ENCODE measurements around the gene CFAP46.
"Not testable (repeated sequence)": the region's sequence is repeated elsewhere in the genome, so short reads cannot be mapped to it uniquely, and the experiment has no call there.

CFAP46 gene

DNA sequence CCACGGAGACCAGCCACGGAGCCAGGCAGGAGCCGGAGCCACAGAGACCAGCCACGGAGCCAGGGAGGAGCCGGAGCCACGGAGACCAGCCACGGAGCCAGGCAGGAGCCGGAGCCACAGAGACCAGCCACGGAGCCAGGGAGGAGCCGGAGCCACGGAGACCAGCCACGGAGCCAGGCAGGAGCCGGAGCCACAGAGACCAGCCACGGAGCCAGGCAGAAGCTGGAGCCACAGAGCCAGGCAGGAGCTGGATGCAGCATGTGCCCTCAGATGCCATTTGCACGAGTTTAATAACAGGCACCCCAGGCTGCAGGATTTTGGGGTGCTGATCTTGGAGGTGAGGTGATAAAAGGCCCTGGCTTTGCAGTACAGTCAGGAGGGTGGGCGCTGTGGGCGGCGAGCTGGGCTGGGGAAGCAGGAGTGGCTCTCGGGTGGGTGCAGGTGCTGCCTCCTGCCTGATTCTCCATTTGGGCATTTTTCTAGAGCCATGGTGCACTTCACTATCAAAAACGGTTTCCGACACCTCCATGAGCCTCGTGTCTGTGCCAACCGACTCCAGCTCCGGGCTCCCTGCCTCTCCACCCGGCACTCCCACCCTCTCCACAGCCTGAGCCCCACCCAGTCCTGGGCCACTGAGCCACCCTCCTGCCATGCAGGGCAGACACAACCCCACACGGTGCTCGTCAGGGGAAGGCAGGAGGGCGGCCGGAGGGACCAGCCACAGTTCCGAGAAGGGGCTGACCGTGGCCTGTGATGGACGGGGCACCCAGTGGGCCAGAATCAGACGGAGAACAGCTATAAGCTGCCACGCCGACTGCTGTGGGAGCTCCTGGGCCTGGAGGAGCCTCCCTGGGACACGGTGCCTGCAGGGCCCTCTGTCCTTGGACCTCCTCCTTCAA is 115.6 kb downstream of the CFAP46 start:
- no peak overlapping the region for H3K4me3 ChIP-seq (ENCODE audit: low read depth, low read length)
- DNase-seq = no peak
- TF ChIP-seq, protein P1, sequence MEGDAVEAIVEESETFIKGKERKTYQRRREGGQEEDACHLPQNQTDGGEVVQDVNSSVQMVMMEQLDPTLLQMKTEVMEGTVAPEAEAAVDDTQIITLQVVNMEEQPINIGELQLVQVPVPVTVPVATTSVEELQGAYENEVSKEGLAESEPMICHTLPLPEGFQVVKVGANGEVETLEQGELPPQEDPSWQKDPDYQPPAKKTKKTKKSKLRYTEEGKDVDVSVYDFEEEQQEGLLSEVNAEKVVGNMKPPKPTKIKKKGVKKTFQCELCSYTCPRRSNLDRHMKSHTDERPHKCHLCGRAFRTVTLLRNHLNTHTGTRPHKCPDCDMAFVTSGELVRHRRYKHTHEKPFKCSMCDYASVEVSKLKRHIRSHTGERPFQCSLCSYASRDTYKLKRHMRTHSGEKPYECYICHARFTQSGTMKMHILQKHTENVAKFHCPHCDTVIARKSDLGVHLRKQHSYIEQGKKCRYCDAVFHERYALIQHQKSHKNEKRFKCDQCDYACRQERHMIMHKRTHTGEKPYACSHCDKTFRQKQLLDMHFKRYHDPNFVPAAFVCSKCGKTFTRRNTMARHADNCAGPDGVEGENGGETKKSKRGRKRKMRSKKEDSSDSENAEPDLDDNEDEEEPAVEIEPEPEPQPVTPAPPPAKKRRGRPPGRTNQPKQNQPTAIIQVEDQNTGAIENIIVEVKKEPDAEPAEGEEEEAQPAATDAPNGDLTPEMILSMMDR (IDR thresholded peaks at IDR 0.05; ENCODE audit: low read depth, low read length) = no peak
- H3K27me3 ChIP-seq (ENCODE audit: insufficient read depth, low read depth, severe bottlenecking) = no peaks in the 10 kb centered on the region
- peaks cover 6% of the 10 kb centered on the region for H3K9me3 ChIP-seq (ENCODE audit: severe bottlenecking)
- H3K27ac ChIP-seq = no peak overlapping the region
- H3K36me3 ChIP-seq = no peaks in the 10 kb centered on the region

DNA sequence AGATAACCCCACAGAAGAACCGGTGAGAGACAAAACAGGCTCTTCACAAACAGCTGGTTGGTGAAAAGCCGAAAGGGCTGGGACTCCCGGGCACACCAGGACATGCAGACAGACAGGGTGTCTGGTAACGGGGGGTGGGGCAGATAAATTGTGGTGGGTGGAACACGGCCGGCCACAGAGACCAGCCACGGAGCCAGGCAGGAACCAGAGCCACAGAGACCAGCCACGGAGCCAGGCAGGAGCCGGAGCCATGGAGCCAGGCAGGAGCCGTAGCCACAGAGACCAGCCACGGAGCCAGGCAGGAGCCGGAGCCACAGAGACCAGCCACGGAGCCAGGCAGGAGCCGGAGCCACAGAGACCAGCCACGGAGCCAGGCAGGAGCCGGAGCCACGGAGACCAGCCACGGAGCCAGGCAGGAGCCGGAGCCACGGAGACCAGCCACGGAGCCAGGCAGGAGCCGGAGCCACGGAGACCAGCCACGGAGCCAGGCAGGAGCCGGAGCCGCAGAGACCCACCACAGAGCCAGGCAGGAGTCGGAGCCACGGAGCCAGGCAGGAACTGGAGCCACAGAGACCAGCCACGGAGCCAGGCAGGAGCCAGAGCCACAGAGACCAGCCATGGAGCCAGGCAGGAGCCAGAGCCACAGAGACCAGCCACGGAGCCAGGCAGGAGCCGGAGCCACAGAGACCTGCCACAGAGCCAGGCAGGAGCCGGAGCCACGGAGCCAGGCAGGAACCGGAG is 116.4 kb downstream of the CFAP46 start:
- H3K27ac ChIP-seq; DNase-seq; H3K27me3 ChIP-seq (ENCODE audit: insufficient read depth, low read depth, severe bottlenecking); H3K4me3 ChIP-seq (ENCODE audit: low read depth, low read length); H3K36me3 ChIP-seq; H3K9me3 ChIP-seq (ENCODE audit: severe bottlenecking): not testable (repeated sequence)

DNA sequence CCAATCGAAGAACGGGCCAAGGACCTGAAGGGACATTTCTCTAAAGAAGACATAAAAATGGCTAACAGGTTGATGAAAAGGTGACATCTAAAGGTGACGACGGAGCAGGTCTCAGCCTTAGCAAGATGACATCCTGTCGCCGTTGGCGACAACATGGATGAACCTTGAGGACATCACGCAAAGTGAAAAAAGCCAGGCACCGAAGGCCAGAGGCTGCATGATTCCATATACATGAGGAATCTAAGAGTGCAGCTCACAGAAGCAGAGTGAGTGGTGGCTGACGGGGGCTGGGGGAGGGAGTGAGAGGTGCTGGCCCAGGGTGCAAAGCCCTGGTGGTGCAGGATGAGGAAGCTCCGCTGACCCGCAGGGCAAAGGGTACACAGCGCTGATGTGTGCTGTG is 122.3 kb downstream of the CFAP46 start:
- DNase-seq = no peak
- H3K36me3 ChIP-seq = no peaks in the 10 kb centered on the region
- H3K9me3 ChIP-seq (ENCODE audit: severe bottlenecking) = no peaks in the 10 kb centered on the region
- no peak overlapping the region for H3K27ac ChIP-seq
- H3K27me3 ChIP-seq (ENCODE audit: insufficient read depth, low read depth, severe bottlenecking) = no peaks in the 10 kb centered on the region
- TF ChIP-seq, protein P1 (IDR thresholded peaks at IDR 0.05; ENCODE audit: low read depth, low read length) = no peak
- H3K4me3 ChIP-seq (ENCODE audit: low read depth, low read length) = no peak overlapping the region

DNA sequence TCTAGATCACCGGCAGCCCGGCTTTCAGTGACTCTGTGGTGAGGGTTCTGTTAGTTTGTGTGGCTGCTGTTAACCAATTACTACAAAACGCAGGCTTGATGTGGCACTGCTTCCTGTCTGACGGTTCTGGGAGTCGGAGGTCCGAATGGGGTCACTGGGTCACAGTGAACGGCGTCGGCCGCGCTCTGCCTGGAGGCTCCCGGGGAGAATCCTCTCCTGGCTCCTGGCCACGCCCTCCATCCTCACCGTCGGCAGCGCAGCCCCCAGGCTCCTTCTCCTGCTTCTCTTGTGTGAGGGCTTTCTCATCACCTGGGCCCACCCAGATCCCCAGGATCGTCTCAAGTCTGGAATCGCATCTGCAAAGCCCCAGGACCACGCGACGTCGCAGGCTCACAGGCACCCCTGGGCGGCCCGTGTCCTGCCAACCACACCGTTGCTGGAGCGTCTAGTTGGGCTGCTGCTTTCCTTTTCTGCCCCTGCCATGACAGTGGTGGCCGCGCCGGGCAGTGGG is 124.6 kb downstream of the CFAP46 start:
- Histone ChIP-seq H3K4me3 (ENCODE audit: low read depth, low read length) (no peak overlapping the region), H3K27me3 (ENCODE audit: insufficient read depth, low read depth, severe bottlenecking) (no peaks in the 10 kb centered on the region), H3K9me3 (ENCODE audit: severe bottlenecking) (no peaks in the 10 kb centered on the region), H3K36me3 (no peaks in the 10 kb centered on the region), H3K27ac (no peak overlapping the region)
- TF ChIP-seq, protein P1 (IDR thresholded peaks at IDR 0.05; ENCODE audit: low read depth, low read length) = no peak
- no peak for DNase-seq

DNA sequence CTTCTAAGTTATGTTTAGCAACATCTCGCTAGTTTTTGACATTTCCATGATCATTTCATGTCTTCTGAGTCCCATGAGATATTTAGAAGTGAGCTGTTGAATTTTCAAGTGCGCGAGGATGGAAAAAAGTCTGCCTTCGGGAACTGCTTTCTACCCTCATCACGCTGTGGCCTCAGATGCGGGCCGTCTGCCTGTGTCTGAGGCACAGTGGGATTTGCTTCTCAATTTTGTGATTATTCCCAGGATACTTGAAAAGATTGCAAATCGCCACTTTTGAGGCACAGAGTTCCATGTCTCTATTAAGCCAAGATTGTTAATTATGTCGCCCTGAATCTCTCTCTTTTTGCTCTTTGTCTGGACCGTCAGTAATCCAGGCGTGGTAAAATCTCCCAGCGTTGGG is 125.7 kb downstream of the CFAP46 start:
- TF ChIP-seq, protein P1 (IDR thresholded peaks at IDR 0.05; ENCODE audit: low read depth, low read length) = no peak
- no peak overlapping the region for H3K27ac ChIP-seq
- no peak for DNase-seq
- H3K27me3 ChIP-seq (ENCODE audit: insufficient read depth, low read depth, severe bottlenecking) = no peaks in the 10 kb centered on the region
- H3K4me3 ChIP-seq (ENCODE audit: low read depth, low read length) = no peak overlapping the region
- H3K9me3 ChIP-seq (ENCODE audit: severe bottlenecking) = no peaks in the 10 kb centered on the region
- H3K36me3 ChIP-seq = no peaks in the 10 kb centered on the region

DNA sequence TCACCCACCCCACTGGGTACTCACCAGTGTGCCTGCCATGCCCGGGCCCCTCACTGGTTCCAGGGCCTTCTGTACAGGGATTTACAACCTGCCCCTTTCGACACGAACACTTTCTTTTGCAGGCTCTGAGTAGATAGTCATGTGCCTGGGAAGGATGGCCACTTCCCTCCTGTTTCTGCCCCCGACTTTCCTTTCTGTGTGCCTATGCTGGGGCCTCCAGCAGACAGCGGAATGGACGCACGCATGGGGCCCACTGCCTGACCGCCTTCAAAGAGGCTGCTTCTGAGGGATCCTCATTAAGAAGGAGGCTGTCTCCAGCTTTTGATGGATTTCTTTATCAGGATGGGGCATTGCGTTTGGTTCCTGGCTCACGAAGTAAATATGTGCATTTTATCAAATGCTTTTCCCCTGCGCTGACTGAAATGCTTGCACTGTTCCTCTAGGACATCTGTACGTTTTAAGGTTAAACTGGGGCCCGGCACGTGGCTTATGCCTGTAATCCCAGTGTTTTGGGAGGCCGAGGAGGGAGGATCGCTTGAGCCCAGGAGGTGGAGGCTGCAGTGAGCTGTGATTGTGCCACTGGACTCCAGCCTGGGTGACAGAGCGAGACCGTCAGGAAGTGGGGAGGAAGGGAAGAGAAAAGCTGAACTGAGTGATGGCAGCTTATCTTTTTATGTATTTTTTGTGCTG is 127.1 kb downstream of the CFAP46 start:
- Histone ChIP-seq H3K27me3 (ENCODE audit: insufficient read depth, low read depth, severe bottlenecking) (no peaks in the 10 kb centered on the region), H3K36me3 (no peaks in the 10 kb centered on the region), H3K4me3 (ENCODE audit: low read depth, low read length) (no peak overlapping the region), H3K27ac (no peak overlapping the region), H3K9me3 (ENCODE audit: severe bottlenecking) (no peaks in the 10 kb centered on the region)
- no peak for DNase-seq
- TF ChIP-seq, protein P1 (IDR thresholded peaks at IDR 0.05; ENCODE audit: low read depth, low read length) = no peak
